K562 (cell line): ENCODE results near the gene DCAF10. TPM values are rescaled to one million over a fixed set of nuclear protein-coding genes. Genes with fewer than 3 reads are reported as not detected.

Experiments used
- C11orf30 ChIP-seq: fragments of 450-650 bp; IDR thresholded peaks from 2 replicates; pipeline ENCODE4 v1.6.1; 2016; ENCODE audit warnings: low read depth, mild to moderate bottlenecking
- HDAC3 ChIP-seq: fragments of 450-650 bp; IDR thresholded peaks from 2 replicates; pipeline ENCODE4 v1.6.1; 2018; ENCODE audit warnings: borderline replicate concordance, mild to moderate bottlenecking, moderate library complexity; ENCODE audit not compliant: partially characterized antibody
- HLTF ChIP-seq: fragments of 450-650 bp; IDR thresholded peaks from 2 replicates; pipeline ENCODE4 v1.6.1; 2016
- ILK ChIP-seq: fragments of 450-650 bp; IDR thresholded peaks from 2 replicates; pipeline ENCODE4 v1.6.1; 2016; ENCODE audit warnings: missing genetic modification characterization, low read depth, mild to moderate bottlenecking, missing compliant biosample characterization, moderate library complexity, borderline replicate concordance
- MTA2 ChIP-seq: fragments of 450-650 bp; IDR thresholded peaks from 2 replicates; pipeline ENCODE4 v1.6.1; 2016; ENCODE audit warnings: low read depth
- NEUROD1 ChIP-seq: fragments of 150-350 bp; IDR thresholded peaks from 2 replicates; pipeline ENCODE4 v1.6.1; 2014; ENCODE audit warnings: borderline replicate concordance, low read length, low read depth; ENCODE audit not compliant: partially characterized antibody
- RFX5 ChIP-seq: IDR thresholded peaks from 2 replicates; pipeline ENCODE4 v1.6.1; 2011; ENCODE audit warnings: low read depth, mild to moderate bottlenecking, improper control_type of control experiment, low read length
- RFX7 ChIP-seq: fragments of 250-450 bp; sonication (Bioruptor Pico); IDR thresholded peaks from 2 replicates; pipeline ENCODE4 v1.5.1; 2021; ENCODE audit warnings: mild to moderate bottlenecking
- SRSF9 ChIP-seq: fragments of 200-400 bp; formaldehyde crosslinking; IDR thresholded peaks from 2 replicates; pipeline ENCODE4 v1.6.1; 2017; ENCODE audit warnings: low read depth, low read length, borderline replicate concordance
- TEAD2 ChIP-seq: fragments of 450-650 bp; IDR thresholded peaks from 2 replicates; pipeline ENCODE4 v1.6.1; 2016; ENCODE audit warnings: missing genetic modification characterization, control low read depth, missing compliant biosample characterization
- polyA plus RNA-seq, 8 experiments: library from polyadenylated mRNA; depleted of rRNA in 4 of 8; stranded (reverse) in 5 of 8; unstranded in 3 of 8; fragments of >200 nt; fragmentation: Nextera tagmentation in 2 of 8; fragmentation: Illumina TruSeq in 1 of 8; extraction: Ambion mirVana in 2 of 8; extraction: Trizol in 1 of 8; gene quantifications; 2 replicates each; pipeline versions ENCODE4 v1.2.1 to v1.2.3, GENCODE V29; 2011 to 2014; ENCODE audit warnings: inconsistent platforms in 1 of 8, missing spikeins in 1 of 8
- total RNA-seq, 7 experiments: library from RNA; depleted of rRNA in 6 of 7; stranded (reverse); fragments of >200 nt in 6 of 7; fragmentation: Illumina TruSeq in 2 of 7; extraction: Trizol in 2 of 7; gene quantifications; 2 replicates each; pipeline versions ENCODE4 v1.2.1 to v1.2.3, GENCODE V29; 2011 to 2021; ENCODE audit warnings: low replicate concordance in 1 of 7
- TF ChIP-seq, protein P1 (sequence below): fragments of 450-650 bp; IDR thresholded peaks from 2 replicates; pipeline ENCODE4 v1.6.1; 2016; ENCODE audit warnings: mild to moderate bottlenecking
- TF ChIP-seq, protein P2 (sequence below): fragments of 250-450 bp; sonication (Bioruptor Pico); IDR thresholded peaks from 2 replicates; pipeline ENCODE4 v1.5.0; 2020; ENCODE audit warnings: mild to moderate bottlenecking, borderline replicate concordance
- TF ChIP-seq, protein P3 (sequence below): fragments of 450-650 bp; conservative IDR thresholded peaks from 2 replicates; pipeline ENCODE4 v1.6.1; 2016; ENCODE audit warnings: missing genetic modification characterization, low read depth, mild to moderate bottlenecking, missing compliant biosample characterization, moderate library complexity
- TF ChIP-seq, protein P4 (sequence below): fragments of 250-450 bp; sonication (Bioruptor Pico); IDR thresholded peaks from 2 replicates; pipeline ENCODE4 v1.6.1; 2021; ENCODE audit warnings: mild to moderate bottlenecking
- TF ChIP-seq, protein P5 (sequence below): fragments of 450-650 bp; IDR thresholded peaks from 2 replicates; pipeline ENCODE4 v1.6.1; 2017; ENCODE audit warnings: antibody characterized with exemption, mild to moderate bottlenecking

Gene DCAF10
- total and polyA plus RNA-seq, 9 of the 15 experiments (the other 6 are each of a cell fraction or from before 2014, with no cell fraction given) = 6.8 to 40.1 (median 16.9) TPM

DNA sequence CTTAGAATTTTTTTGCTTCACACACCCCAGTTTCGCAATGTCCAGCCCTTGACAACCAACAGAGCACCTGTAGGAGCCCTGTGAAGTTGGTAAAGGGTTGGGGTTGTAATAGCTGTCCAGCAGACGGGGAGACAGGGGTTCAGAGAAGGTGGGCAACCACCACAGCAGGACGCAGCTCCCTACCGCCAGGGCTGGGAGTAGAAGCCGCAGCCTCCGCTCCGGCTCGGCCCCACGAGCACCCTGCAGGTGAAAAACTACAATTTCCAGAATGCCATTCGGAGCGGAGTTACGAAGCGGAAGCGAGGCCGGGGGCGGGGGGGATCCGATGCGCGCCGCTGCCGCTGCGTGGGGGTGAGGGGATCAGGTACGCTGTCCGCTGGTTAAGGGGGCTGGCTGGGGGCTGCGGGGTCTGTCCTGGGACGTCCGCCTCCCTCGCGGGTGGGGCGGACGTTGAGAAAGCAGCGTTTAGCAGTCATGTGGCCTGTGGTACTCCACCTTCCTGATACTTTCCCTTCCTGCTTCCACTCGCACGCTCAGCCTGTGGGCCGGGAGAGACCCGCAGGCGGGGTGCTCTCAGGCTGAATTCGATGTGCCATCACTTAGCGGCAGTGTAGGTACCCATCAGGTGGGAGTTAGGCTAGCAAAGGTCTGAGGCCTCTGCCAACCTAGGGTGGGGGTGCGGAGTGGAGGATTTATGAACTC, 47.0 kb upstream of the DCAF10 start, which contains the start of gene TRMT10B (continued):
- TF ChIP-seq, protein P1, sequence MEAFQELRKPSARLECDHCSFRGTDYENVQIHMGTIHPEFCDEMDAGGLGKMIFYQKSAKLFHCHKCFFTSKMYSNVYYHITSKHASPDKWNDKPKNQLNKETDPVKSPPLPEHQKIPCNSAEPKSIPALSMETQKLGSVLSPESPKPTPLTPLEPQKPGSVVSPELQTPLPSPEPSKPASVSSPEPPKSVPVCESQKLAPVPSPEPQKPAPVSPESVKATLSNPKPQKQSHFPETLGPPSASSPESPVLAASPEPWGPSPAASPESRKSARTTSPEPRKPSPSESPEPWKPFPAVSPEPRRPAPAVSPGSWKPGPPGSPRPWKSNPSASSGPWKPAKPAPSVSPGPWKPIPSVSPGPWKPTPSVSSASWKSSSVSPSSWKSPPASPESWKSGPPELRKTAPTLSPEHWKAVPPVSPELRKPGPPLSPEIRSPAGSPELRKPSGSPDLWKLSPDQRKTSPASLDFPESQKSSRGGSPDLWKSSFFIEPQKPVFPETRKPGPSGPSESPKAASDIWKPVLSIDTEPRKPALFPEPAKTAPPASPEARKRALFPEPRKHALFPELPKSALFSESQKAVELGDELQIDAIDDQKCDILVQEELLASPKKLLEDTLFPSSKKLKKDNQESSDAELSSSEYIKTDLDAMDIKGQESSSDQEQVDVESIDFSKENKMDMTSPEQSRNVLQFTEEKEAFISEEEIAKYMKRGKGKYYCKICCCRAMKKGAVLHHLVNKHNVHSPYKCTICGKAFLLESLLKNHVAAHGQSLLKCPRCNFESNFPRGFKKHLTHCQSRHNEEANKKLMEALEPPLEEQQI = no peak
- no peak for TF ChIP-seq NEUROD1
- TF ChIP-seq RFX7 (CRISPR knock-in tag) = no peak
- TF ChIP-seq C11orf30 = no peak
- no peak for TF ChIP-seq HLTF
- TF ChIP-seq, protein P2, sequence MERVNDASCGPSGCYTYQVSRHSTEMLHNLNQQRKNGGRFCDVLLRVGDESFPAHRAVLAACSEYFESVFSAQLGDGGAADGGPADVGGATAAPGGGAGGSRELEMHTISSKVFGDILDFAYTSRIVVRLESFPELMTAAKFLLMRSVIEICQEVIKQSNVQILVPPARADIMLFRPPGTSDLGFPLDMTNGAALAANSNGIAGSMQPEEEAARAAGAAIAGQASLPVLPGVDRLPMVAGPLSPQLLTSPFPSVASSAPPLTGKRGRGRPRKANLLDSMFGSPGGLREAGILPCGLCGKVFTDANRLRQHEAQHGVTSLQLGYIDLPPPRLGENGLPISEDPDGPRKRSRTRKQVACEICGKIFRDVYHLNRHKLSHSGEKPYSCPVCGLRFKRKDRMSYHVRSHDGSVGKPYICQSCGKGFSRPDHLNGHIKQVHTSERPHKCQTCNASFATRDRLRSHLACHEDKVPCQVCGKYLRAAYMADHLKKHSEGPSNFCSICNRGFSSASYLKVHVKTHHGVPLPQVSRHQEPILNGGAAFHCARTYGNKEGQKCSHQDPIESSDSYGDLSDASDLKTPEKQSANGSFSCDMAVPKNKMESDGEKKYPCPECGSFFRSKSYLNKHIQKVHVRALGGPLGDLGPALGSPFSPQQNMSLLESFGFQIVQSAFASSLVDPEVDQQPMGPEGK (CRISPR knock-in tag) = no peak
- no peak for TF ChIP-seq SRSF9
- TF ChIP-seq, protein P3, sequence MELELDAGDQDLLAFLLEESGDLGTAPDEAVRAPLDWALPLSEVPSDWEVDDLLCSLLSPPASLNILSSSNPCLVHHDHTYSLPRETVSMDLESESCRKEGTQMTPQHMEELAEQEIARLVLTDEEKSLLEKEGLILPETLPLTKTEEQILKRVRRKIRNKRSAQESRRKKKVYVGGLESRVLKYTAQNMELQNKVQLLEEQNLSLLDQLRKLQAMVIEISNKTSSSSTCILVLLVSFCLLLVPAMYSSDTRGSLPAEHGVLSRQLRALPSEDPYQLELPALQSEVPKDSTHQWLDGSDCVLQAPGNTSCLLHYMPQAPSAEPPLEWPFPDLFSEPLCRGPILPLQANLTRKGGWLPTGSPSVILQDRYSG (tag) = no peak
- TF ChIP-seq ILK (tag) = no peak
- TF ChIP-seq TEAD2 (tag) = no peak
- TF ChIP-seq, protein P4, sequence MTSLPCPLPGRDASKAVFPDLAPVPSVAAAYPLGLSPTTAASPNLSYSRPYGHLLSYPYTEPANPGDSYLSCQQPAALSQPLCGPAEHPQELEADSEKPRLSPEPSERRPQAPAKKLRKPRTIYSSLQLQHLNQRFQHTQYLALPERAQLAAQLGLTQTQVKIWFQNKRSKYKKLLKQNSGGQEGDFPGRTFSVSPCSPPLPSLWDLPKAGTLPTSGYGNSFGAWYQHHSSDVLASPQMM (CRISPR knock-in tag) = no peak
- no peak for TF ChIP-seq RFX5
- no peak for TF ChIP-seq MTA2
- TF ChIP-seq, protein P5, sequence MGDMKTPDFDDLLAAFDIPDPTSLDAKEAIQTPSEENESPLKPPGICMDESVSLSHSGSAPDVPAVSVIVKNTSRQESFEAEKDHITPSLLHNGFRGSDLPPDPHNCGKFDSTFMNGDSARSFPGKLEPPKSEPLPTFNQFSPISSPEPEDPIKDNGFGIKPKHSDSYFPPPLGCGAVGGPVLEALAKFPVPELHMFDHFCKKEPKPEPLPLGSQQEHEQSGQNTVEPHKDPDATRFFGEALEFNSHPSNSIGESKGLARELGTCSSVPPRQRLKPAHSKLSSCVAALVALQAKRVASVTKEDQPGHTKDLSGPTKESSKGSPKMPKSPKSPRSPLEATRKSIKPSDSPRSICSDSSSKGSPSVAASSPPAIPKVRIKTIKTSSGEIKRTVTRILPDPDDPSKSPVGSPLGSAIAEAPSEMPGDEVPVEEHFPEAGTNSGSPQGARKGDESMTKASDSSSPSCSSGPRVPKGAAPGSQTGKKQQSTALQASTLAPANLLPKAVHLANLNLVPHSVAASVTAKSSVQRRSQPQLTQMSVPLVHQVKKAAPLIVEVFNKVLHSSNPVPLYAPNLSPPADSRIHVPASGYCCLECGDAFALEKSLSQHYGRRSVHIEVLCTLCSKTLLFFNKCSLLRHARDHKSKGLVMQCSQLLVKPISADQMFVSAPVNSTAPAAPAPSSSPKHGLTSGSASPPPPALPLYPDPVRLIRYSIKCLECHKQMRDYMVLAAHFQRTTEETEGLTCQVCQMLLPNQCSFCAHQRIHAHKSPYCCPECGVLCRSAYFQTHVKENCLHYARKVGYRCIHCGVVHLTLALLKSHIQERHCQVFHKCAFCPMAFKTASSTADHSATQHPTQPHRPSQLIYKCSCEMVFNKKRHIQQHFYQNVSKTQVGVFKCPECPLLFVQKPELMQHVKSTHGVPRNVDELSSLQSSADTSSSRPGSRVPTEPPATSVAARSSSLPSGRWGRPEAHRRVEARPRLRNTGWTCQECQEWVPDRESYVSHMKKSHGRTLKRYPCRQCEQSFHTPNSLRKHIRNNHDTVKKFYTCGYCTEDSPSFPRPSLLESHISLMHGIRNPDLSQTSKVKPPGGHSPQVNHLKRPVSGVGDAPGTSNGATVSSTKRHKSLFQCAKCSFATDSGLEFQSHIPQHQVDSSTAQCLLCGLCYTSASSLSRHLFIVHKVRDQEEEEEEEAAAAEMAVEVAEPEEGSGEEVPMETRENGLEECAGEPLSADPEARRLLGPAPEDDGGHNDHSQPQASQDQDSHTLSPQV = no peak
- TF ChIP-seq HDAC3 = no peak
